Measurements from ENCODE around the gene MEIOB.
A peak's percentile ranks its signal among the peaks of the same experiment; 100 is the strongest.
"Not testable (repeated sequence)": the region's sequence is repeated elsewhere in the genome, so short reads cannot be mapped to it uniquely, and the experiment has no call there.

MEIOB gene

DNA sequence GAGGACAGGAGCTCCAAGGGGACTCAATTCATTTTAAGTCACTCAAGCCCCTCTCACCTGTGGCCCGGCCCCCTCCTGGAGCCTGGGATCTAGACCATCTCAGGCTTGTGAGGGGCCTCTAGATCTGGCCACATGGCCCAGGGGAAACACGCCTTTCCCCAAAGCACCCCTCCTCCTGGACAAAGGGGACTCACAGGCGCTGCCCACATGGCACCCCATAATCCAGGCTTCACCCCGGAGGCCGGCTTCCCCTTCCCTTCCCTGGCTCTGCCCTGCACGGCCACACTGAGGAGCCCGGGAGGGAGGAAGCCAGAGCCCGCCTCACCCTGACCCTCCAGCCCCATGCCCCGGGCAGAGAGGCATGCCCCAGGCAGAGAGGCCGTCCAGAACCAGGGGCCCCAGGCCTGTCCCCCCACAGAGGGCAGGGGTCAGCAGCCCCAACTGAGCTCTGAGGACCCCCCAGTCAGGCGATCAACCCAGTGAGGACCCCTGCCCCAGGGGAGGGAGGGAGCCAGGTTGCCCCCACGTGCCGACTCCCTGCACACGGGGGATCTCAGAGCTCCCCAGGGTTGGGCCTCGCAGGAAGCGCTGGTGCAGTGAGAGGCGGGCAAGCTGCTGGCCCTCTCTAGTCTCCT lies 35.4 kb upstream of the MEIOB start:
- DNase-seq (ENCODE audit: low spot score): no peak

DNA sequence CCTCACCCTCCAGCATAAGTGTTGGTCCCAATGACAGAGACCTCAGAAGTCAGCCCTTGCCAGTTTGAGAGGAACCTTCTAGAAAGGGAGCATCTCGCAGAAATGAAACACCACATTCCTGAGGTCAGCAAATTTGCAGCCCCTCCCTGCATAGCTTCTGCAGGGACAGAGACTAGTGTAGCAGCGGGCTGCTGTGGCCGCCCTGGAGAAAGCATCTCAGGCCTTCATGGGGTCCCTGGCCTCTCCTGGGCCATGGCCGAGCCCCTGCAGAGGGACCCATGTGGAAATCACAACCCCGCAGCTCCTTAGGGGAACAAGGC lies 34.8 kb upstream of the MEIOB start:
- DNase-seq (ENCODE audit: low spot score): peak; percentile 64

DNA sequence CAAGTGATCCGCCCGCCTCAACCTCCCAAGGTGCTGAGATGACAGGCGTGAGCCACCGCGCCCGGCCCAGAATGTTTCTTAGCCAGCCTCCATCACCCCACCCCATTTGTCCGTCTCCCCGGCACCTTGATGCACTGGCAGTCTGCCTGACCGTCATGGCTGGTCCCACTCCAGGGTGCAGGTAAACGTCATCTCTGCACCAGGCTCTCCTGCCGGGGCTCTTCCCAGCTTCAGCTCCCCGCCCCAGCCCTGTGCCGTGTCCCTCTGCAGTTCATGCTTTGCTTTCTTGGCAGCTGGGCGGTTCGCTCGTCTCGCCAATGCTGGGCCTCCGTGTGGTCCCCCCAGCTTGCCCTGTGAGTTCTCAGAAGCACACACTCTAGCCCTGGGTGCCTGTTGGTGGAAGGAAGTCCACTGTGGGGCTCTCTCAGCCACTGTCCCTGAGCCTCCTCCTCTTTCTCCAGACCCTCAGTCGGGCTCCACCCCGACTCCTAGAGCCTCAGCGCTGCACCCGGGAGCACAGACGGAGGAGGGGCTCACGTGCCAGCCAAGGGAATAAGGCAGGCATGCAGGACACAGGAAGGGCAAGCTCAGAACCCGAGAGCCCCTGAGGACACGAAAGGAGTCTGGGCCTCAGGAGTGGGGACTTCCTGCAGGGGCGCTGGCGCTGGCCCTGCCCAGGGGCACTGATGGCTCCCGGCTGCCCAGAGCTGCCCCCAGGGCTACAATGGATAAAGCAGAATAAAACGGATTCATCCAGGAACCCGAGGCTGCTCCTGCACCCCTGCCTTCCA lies 34.3 kb upstream of the MEIOB start:
- DNase-seq (ENCODE audit: low spot score): no peak

DNA sequence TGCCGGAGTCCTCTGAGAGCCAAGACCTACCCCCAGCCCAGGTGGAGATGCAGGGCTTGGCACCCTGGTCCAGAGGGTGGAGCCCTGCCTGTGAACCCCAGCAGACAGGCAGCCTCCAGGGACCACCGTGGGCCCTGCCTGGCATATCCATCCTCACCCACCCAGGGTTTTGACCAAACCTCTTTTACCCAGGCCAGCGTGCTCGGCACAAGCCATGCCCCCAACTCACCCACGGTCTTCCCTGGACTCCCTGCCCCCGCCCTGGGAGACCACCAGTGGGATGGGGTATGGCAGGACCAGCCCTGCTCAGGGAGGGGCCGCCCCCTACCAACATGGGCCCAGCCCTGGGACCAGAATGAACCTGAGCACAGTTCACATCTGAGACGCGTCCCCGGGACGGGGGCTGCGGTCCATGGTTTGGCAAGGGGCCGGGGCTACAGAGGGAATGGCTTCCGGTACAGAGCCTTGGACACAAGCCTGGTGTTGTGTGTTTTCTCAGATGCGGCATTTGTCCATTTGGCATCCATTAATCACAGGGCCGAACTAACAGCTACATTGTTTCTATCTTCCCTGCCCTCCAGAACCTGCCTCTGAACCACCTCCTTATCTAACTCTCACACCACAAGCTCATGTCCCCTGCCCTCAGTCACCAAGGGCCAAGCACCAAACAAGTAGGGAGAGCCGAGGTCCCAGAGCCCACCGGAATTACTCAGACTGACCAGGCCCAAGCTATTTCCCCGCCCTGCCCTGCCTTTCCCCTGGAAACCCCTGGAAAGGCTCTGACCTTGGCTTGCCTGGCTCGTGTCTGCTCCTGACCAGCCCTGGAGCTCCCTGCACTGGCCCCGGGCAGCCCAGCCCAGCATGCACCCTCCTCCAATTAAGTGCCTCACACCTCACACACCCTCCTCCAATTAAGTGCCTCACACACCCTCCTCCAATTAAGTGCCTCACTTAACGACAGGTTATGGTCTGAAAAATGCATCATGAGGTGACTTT lies 32.2 kb upstream of the MEIOB start:
- no peak for DNase-seq (ENCODE audit: low spot score)

DNA sequence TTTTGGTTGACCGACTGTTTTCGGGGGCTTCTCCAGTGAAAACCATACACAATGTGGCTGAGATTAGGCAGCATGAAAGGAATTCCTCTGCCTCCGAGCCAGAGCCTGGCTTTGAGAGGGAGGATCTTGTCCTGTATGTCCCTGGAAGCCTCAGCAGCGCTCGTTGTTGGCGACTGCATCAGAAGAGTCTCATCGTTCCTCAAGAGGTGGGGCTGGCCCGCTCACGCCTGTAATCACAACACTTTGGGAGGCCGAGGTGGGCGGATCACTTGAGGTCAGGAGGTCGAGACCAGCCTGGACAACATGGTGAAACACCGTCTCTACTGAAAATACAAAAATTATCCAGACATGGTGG lies 31.2 kb upstream of the MEIOB start:
- no peak for DNase-seq (ENCODE audit: low spot score)

DNA sequence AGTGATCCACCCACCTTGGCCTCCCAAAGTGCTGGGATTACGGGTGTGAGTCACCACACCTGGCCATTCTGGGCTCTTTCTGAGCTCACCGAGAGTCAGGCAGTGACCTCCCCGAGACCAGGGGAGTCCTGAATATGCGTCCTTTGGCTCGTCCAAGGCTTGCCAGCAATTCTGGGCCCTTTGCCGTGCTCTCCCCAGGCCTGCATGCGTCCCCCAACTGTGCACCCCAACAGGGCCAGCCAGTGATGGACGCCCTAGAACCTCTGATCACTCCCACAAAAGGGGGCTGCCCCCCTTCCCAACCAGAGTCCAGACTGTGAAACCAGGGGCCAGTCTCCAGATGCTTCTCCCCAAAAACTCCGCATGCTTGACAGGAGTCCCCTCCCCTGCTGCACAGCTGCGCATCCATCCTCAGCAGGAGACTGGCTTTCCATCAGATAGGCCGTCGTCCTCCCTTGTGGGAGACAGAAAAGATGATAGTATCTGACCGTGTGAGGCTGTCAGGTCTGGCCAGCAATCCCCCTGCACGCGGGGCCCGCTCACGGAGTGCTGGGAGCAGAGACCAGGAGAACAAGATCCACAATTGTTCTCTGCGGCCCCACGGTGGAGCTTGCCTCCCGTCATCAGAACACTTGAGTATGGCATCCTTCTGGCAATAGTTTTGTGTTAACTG lies 30.7 kb upstream of the MEIOB start:
- DNase-seq (ENCODE audit: low spot score): no peak

DNA sequence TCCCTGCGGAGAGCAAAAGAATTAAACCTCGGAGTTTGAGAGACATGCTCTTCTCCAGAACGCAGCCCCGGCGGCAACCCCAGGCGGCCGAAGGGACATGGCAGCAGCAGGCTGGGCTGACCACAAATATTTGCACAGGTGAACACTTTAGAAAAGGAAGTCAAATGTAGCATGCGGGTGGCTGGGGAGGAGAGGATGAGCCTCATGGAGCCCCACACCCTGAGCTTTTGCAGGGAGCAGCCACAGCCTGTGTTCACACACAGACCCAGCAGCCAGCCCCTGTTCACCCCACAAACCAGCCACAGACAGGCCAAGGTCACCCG lies 28.4 kb upstream of the MEIOB start:
- DNase-seq (ENCODE audit: low spot score): no peak

DNA sequence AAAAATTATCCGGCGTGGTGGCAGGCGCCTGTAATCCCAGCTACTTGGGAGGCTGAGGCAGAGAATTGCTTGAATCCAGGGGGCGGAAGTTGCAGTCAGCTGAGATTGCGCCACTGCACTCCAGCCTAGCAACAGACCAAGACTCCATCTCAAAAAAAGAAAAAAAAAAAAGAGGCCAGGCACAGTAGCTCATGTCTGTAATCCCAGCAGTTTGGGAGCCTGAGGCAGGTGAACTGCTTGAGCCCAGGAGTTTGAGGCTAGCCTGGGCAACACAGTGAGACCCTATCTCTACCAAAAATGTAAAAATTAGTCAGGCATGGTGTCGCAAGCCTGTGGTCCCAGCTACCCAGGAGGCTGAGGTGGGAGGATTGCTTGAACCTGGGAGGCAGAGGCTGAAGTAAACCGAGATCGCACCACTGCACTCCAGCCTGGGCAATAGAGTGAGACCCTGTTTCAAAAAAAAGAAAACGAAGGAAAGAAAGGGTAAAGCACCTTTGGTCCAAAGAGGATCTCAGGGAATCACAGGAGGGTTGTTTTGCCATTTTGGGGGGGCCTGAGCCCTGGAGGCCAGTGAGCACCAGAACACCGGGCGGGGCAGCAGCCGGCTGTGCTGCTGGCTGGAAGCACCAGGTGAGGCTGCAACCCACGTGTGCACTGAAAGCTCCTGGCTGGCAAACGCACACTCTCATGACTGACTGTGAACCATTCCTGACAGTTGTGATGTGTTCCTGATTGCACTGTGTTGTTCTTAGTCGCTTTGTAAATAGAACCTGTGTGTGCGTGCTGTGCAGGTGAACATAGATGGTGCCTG lies 27.9 kb upstream of the MEIOB start:
- DNase-seq (ENCODE audit: low spot score): no peak

DNA sequence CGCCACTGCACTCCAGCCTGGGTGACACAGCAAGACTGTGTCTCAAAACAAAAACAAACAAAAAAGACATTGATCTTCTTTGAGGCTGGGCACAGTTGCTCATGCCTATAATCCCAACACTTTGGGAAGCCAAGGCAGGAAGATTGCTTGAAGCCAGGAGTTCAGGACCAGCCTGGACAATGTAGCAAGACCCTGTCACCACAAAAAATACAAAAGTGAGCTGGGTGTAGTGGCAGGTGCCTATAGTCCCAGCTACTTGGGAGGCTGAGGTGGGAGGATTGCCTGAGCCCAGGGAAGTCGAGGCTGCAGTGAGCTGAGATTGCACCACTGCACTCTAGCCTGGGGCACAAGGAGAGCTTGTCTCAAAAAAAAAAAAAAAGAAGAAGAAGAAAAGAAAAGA lies 25.7 kb upstream of the MEIOB start:
- DNase-seq (ENCODE audit: low spot score): not testable (repeated sequence)

DNA sequence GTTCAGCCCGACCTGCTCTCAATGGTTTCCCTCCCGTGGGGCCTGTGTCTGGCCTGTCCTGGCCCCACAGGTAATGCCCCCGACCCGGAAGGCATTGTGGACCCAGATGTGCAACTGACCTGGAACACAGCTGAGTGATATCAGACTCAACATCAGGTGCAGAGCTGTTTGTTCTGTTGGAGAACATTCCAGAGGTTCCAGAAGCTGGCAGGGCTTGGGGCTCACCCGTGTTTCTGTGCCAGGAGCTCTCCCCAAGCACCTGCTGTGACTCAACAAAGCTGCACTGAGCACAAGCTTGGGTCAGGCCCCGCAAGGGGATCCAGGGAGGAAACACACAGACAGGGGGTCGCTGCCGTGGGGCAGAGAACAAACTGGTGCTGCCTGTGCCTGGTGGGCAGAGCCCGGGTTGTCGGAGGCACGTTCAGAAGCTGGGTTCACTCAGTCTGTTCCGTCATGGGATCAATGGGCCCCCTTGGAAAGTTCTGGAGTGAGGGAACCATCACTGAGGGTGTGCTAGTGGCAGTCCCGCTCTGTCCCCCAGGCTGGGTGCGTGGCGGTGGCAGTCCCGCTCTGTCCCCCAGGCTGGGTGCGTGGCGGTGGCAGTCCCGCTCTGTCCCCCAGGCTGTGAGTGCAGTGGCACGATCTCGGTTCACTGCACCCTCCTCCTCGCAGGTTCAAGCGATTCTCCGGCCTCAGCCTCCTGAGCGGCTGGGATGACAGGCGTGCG lies 24.1 kb upstream of the MEIOB start:
- DNase-seq (ENCODE audit: low spot score): no peak

DNA sequence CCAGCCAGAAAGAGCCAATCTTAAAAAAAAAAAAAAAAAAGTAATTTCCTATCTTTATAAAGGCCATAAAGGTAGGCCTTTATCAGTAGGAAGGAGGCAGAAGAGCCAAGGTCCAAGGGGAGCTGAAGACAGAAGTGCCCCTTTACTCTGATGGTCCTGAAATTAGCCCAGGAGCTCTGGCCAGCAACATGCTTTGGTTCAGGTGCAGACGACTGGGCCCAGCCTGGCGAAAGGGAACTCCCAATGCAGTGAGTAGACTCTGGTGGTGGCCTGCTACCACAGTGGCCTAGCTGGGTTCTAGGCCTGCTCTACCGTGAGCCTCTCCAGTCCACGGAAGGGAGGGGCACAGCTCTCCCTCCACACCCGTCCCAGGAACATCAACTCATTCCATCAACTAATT lies 23.1 kb upstream of the MEIOB start:
- no peak for DNase-seq (ENCODE audit: low spot score)

DNA sequence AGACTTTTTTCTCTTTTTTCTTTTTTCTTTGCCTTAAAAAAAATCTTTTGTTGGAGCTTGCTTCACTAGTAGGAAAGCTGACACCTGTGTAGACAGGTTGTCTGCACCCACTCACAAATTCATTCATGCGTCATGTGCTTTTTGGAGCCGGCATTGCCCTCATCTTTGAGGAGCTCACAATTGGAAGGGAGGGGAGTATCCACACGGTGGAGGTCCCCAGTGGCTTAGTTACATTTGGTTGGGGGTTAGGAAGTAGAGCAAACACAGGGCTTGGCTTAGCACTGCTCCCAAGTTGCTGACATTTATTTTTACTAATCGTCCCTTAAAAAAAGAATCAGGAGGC lies 18.7 kb upstream of the MEIOB start:
- DNase-seq (ENCODE audit: low spot score): no peak

DNA sequence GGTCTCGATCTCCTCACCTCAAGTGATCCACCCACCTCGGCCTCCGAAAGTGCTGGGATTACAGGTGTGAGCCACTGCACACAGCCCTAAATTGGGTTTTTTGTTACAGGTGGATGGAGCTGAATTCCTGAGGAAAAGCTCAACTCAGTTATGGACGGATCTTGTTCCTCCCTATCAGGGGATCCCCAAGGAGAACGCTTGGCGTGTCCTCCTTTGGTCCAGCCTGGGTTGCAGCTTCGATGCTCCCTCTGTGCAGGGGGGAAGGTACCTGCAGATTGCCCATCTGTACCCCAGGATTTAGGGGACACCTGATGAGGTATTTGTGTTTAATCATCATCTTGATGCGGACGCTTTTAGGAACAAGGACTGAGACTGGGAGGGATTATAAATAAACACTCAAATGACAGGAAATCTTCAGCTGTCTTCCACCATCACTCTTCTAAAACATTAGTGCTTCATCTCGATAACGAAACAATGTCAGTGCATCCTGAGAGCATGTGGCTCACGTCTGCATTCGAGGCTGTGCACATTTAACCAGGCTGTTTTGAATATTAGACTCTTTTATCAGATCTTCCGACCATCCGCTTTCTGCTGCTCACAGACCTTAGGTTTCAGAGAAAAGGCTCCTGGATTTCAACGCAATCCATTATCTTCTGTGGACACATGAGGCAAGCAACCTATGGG lies 18.2 kb upstream of the MEIOB start:
- no peak for DNase-seq (ENCODE audit: low spot score)

DNA sequence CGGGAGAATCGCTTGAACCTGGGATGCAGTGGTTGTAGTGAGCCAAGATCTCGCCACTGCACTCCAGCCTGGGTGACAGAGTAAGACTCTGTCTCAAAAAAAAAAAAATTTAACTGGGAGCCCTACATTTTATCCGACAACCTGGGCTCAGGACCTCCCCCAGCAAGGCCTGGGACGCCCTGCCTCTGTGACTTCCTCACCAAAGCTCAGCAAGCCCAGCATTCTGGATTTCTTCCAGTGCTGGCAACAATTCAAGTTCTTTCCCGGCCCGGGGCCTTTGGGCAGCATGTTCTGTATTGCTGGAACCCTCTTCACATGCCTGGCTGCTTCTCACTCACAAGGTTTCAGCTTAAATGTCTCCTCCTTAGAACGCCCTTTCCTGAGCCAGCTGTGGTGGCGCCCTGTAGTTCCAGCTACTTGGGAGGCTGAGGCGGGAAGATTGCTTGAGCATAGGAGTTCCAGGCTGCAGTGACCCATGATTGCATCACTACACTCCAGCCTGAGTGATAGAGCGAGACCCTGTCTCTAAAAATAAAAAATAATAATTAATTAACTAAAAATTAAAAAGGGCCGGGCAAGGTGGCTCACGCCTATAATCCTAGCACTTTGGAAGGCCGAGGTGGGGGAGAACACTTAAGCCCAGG lies 15.9 kb upstream of the MEIOB start:
- no peak for DNase-seq (ENCODE audit: low spot score)

DNA sequence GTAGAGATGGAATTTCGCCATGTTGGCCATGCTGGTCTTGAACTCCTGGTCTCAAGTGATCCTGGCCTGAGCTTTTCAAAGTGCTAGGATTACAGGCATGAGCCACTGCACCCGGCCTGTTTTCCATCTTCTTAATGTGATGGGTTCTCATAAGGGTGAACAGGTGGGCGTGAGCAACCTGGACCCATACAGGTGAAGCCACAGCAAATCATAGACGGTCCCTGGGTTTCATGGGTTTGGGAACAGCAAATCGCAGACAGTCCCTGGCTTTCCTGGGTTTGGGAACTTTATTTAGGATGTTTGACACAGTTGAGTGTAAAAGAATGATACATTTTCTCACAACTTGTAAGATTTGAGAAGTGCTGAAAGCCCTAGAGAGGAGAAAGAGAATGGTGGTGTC lies 12.9 kb upstream of the MEIOB start:
- no peak for DNase-seq (ENCODE audit: low spot score)

DNA sequence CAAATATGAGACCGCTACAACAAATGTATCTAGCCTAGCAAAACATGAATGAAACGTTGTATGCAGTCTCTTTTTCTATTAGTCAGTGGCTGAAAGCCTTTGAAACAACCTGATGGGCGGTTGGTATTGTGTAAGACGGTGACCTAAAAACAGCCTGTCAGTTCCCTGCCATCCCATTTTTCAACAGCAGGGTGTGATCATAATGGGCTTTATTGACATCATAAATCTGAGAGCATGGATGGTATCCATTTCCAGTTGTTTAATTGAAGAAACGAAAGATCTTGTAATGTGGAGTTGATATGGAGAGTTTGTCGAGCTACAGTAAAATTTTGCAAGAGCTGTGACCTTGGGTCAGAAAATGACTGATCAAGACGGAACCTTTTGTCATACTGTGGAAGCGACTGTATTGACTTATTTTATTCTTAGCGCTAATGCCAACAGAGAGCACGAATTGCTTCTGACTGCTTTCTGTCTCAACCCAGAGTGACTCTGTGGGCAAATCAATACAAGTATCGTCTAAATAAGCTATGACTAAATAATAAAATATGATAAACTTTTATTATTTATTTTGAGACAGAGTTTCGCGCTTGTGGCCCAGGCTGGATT lies 12.3 kb upstream of the MEIOB start:
- DNase-seq (ENCODE audit: low spot score): no peak

DNA sequence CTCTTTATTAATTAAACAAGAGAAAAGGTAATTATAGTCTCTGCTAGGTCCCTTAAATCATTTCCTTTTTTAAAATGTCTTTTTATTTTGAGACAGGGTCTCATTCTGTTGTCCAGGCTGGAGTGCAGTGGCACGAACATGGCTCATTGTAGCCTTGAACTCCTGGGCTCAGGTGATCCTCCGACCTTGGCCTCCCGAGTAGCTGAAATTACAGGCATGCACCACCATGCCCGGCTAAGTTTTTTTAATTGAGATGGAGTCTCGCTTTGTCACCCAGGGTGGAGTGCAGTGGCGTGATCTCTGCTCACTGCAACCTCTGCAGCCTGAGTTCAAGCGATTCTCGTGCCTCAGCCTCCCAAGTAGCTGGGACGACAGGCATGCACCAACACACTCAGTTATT lies 9.2 kb upstream of the MEIOB start:
- not testable (repeated sequence) for DNase-seq (ENCODE audit: low spot score)

DNA sequence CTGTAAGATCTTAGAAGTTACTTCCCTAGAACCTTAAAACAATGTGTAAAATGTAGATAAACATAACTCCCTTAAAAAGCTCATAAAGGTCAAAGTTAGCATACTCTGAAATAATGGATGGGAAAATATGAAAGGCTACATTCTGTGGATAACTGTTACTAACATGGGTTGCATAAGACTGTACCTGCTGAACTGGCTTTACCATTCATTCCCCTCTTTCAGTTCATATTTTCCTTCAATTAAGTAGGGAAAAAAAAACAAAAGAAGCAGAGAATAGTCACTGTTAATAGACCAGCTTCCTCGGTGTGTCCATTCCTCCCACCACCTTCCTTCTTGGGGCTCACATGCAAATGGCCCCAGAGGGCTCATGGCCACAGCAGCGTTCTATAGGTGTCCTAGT lies 7.5 kb upstream of the MEIOB start:
- no peak for DNase-seq (ENCODE audit: low spot score)

DNA sequence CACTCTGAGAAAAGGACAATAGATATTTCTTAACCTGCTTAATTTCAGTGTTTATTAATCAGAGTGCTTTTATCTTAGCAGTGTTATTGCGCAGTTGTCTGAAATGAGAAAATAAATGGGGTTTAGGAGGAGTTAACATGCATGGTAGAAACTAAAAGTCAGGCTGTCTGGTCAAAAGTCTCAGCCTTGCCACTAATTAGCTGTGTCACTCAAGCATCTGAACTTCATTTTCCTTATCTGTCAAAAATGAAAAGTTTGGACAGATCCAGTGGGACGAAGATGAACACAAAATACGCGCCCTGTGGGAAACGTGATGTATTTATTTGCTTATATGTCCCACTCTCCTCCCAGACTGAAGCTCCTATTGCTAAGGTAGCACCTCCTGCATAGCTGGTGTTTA lies 6.3 kb upstream of the MEIOB start:
- no peak for DNase-seq (ENCODE audit: low spot score)

DNA sequence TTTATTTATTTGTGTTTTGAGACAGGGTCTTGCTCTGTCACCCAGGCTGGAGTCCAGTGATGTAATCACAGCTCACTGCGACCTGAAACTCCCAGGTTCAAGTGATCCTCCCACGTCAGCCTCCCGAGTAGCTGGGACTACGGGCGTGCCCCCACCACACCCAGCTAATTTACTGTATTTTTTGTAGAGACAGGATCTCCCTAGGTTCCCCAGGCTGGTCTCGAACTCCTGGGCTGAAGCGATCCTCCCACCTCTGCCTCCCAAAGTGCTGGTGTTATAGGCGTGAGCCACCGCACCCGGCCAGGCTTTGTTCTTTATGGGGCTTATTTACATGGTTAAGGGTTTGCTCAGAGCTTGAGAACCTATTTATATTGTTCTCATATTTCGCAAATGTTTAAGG lies 5.8 kb upstream of the MEIOB start:
- DNase-seq (ENCODE audit: low spot score): no peak

Data from AG08395 (cell line).